Ascending aorta (tissue), 2 donors: Measurements from ENCODE around the gene NKX6-2. TPM values are rescaled to one million over a fixed set of nuclear protein-coding genes. Genes with fewer than 3 reads are reported as not detected.
"Not testable (repeated sequence)": the region's sequence is repeated elsewhere in the genome, so short reads cannot be mapped to it uniquely, and the experiment has no call there.

ENCODE experiments used
- DNase-seq, 2 donors: peaks; one replicate each; pipeline ENCODE4 v3.0.0-alpha.2; 2019; ENCODE audit warnings: low spot score in 2 of 2
- H3K27ac ChIP-seq, 2 donors: fragments of 200-600 bp; sonication (generic); one replicate each; pipeline ENCODE4 v1.5.1; 2016 to 2017; ENCODE audit warnings: mild to moderate bottlenecking in 1 of 2
- H3K27me3 ChIP-seq: fragments of 200-600 bp; sonication (generic); one replicate; pipeline ENCODE4 v1.5.1; 2017
- H3K36me3 ChIP-seq, 2 donors: fragments of 200-600 bp; sonication (generic); one replicate each; pipeline ENCODE4 v1.5.1; 2016
- H3K4me1 ChIP-seq, 2 donors: fragments of 200-600 bp; sonication (generic); one replicate each; pipeline ENCODE4 v1.5.1; 2016 to 2017; ENCODE audit warnings: mild to moderate bottlenecking in 1 of 2
- H3K4me3 ChIP-seq, 2 donors: fragments of 200-600 bp; sonication (generic); one replicate each; pipeline ENCODE4 v1.5.1; 2016 to 2017; ENCODE audit warnings: mild to moderate bottlenecking in 1 of 2
- H3K9me3 ChIP-seq, 2 donors: fragments of 200-600 bp; sonication (generic); one replicate each; pipeline ENCODE4 v1.5.1; 2016
- intact Hi-C: fragments of 100-400 bp; cut with DNase I; formaldehyde crosslinking; loops from one replicate; pipeline ENCODE4 v1.15.1; 2023
- total RNA-seq: library from RNA; depleted of rRNA; stranded (reverse); fragments of >200 nt; gene quantifications from one replicate; pipeline ENCODE4 v1.1.0, GENCODE V29; 2016
- TF ChIP-seq, protein P1 (sequence below), 3 experiments: fragments of 200-600 bp in 2 of 3; fragments of 450-650 bp in 1 of 3; sonication (generic) in 2 of 3; IDR thresholded peaks; one replicate each; pipeline ENCODE4 v1.5.1; 2016 to 2019; ENCODE audit warnings: antibody characterized with exemption in 3 of 3, mild to moderate bottlenecking in 1 of 3, moderate library complexity in 1 of 3

Gene NKX6-2
- total RNA-seq, 1 donor from 2014 or later, result not detected

DNA sequence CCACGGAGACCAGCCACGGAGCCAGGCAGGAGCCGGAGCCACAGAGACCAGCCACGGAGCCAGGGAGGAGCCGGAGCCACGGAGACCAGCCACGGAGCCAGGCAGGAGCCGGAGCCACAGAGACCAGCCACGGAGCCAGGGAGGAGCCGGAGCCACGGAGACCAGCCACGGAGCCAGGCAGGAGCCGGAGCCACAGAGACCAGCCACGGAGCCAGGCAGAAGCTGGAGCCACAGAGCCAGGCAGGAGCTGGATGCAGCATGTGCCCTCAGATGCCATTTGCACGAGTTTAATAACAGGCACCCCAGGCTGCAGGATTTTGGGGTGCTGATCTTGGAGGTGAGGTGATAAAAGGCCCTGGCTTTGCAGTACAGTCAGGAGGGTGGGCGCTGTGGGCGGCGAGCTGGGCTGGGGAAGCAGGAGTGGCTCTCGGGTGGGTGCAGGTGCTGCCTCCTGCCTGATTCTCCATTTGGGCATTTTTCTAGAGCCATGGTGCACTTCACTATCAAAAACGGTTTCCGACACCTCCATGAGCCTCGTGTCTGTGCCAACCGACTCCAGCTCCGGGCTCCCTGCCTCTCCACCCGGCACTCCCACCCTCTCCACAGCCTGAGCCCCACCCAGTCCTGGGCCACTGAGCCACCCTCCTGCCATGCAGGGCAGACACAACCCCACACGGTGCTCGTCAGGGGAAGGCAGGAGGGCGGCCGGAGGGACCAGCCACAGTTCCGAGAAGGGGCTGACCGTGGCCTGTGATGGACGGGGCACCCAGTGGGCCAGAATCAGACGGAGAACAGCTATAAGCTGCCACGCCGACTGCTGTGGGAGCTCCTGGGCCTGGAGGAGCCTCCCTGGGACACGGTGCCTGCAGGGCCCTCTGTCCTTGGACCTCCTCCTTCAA lies 40.8 kb upstream of the NKX6-2 start:
- TF ChIP-seq, protein P1, sequence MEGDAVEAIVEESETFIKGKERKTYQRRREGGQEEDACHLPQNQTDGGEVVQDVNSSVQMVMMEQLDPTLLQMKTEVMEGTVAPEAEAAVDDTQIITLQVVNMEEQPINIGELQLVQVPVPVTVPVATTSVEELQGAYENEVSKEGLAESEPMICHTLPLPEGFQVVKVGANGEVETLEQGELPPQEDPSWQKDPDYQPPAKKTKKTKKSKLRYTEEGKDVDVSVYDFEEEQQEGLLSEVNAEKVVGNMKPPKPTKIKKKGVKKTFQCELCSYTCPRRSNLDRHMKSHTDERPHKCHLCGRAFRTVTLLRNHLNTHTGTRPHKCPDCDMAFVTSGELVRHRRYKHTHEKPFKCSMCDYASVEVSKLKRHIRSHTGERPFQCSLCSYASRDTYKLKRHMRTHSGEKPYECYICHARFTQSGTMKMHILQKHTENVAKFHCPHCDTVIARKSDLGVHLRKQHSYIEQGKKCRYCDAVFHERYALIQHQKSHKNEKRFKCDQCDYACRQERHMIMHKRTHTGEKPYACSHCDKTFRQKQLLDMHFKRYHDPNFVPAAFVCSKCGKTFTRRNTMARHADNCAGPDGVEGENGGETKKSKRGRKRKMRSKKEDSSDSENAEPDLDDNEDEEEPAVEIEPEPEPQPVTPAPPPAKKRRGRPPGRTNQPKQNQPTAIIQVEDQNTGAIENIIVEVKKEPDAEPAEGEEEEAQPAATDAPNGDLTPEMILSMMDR (IDR thresholded peaks at IDR 0.05), result no peak
- peak in 1 of 2 donors; percentile 48 for DNase-seq
- Histone ChIP-seq H3K36me3 (no peaks in the 10 kb centered on the region), H3K27me3 (no peaks in the 10 kb centered on the region), H3K9me3 (no peaks in the 10 kb centered on the region), H3K4me1 (no peaks in the 10 kb centered on the region), H3K27ac (no peak overlapping the region), H3K4me3 (no peak overlapping the region)
- intact Hi-C loops, result no loop called here

DNA sequence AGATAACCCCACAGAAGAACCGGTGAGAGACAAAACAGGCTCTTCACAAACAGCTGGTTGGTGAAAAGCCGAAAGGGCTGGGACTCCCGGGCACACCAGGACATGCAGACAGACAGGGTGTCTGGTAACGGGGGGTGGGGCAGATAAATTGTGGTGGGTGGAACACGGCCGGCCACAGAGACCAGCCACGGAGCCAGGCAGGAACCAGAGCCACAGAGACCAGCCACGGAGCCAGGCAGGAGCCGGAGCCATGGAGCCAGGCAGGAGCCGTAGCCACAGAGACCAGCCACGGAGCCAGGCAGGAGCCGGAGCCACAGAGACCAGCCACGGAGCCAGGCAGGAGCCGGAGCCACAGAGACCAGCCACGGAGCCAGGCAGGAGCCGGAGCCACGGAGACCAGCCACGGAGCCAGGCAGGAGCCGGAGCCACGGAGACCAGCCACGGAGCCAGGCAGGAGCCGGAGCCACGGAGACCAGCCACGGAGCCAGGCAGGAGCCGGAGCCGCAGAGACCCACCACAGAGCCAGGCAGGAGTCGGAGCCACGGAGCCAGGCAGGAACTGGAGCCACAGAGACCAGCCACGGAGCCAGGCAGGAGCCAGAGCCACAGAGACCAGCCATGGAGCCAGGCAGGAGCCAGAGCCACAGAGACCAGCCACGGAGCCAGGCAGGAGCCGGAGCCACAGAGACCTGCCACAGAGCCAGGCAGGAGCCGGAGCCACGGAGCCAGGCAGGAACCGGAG lies 40.0 kb upstream of the NKX6-2 start:
- H3K4me1 ChIP-seq, H3K27me3 ChIP-seq, DNase-seq, H3K4me3 ChIP-seq, intact Hi-C loops, H3K9me3 ChIP-seq, H3K36me3 ChIP-seq, H3K27ac ChIP-seq: not testable (repeated sequence)

DNA sequence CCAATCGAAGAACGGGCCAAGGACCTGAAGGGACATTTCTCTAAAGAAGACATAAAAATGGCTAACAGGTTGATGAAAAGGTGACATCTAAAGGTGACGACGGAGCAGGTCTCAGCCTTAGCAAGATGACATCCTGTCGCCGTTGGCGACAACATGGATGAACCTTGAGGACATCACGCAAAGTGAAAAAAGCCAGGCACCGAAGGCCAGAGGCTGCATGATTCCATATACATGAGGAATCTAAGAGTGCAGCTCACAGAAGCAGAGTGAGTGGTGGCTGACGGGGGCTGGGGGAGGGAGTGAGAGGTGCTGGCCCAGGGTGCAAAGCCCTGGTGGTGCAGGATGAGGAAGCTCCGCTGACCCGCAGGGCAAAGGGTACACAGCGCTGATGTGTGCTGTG lies 34.1 kb upstream of the NKX6-2 start:
- TF ChIP-seq, protein P1 (IDR thresholded peaks at IDR 0.05), result no peak

DNA sequence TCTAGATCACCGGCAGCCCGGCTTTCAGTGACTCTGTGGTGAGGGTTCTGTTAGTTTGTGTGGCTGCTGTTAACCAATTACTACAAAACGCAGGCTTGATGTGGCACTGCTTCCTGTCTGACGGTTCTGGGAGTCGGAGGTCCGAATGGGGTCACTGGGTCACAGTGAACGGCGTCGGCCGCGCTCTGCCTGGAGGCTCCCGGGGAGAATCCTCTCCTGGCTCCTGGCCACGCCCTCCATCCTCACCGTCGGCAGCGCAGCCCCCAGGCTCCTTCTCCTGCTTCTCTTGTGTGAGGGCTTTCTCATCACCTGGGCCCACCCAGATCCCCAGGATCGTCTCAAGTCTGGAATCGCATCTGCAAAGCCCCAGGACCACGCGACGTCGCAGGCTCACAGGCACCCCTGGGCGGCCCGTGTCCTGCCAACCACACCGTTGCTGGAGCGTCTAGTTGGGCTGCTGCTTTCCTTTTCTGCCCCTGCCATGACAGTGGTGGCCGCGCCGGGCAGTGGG lies 31.8 kb upstream of the NKX6-2 start:
- intact Hi-C loops, result no loop called here
- no peak overlapping the region for H3K27ac ChIP-seq
- TF ChIP-seq, protein P1 (IDR thresholded peaks at IDR 0.05), result no peak
- no peaks in the 10 kb centered on the region for H3K36me3 ChIP-seq
- no peaks in the 10 kb centered on the region for H3K4me1 ChIP-seq
- no peaks in the 10 kb centered on the region for H3K27me3 ChIP-seq
- H3K4me3 ChIP-seq, result no peak overlapping the region
- no peaks in the 10 kb centered on the region for H3K9me3 ChIP-seq
- DNase-seq, result no peak

More for the DNA sequence above, 34.1 kb upstream of the NKX6-2 start:
- intact Hi-C loops, result no loop called here
- no peak for DNase-seq
- Histone ChIP-seq H3K36me3 (no peaks in the 10 kb centered on the region), H3K4me1 (no peaks in the 10 kb centered on the region), H3K4me3 (no peak overlapping the region), H3K27me3 (no peaks in the 10 kb centered on the region), H3K9me3 (no peaks in the 10 kb centered on the region), H3K27ac (no peak overlapping the region)

DNA sequence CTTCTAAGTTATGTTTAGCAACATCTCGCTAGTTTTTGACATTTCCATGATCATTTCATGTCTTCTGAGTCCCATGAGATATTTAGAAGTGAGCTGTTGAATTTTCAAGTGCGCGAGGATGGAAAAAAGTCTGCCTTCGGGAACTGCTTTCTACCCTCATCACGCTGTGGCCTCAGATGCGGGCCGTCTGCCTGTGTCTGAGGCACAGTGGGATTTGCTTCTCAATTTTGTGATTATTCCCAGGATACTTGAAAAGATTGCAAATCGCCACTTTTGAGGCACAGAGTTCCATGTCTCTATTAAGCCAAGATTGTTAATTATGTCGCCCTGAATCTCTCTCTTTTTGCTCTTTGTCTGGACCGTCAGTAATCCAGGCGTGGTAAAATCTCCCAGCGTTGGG lies 30.8 kb upstream of the NKX6-2 start:
- no peaks in the 10 kb centered on the region for H3K27me3 ChIP-seq
- H3K9me3 ChIP-seq, result no peaks in the 10 kb centered on the region
- no peak for DNase-seq
- no peaks in the 10 kb centered on the region for H3K36me3 ChIP-seq
- no peak overlapping the region for H3K27ac ChIP-seq
- TF ChIP-seq, protein P1 (IDR thresholded peaks at IDR 0.05), result no peak
- intact Hi-C loops, result no loop called here
- no peak overlapping the region for H3K4me3 ChIP-seq
- H3K4me1 ChIP-seq, result no peaks in the 10 kb centered on the region
